HG03558 (cell line): Measurements from ENCODE around the gene HASPIN.

Source experiments
- ATAC-seq: cut with Tn5 transposase; IDR thresholded peaks from one replicate; pipeline ENCODE4 v1.9.1; 2021; ENCODE audit warnings: moderate number of reproducible peaks; ENCODE audit not compliant: unreplicated experiment; ENCODE audit errors: extremely low read depth

HASPIN gene

DNA sequence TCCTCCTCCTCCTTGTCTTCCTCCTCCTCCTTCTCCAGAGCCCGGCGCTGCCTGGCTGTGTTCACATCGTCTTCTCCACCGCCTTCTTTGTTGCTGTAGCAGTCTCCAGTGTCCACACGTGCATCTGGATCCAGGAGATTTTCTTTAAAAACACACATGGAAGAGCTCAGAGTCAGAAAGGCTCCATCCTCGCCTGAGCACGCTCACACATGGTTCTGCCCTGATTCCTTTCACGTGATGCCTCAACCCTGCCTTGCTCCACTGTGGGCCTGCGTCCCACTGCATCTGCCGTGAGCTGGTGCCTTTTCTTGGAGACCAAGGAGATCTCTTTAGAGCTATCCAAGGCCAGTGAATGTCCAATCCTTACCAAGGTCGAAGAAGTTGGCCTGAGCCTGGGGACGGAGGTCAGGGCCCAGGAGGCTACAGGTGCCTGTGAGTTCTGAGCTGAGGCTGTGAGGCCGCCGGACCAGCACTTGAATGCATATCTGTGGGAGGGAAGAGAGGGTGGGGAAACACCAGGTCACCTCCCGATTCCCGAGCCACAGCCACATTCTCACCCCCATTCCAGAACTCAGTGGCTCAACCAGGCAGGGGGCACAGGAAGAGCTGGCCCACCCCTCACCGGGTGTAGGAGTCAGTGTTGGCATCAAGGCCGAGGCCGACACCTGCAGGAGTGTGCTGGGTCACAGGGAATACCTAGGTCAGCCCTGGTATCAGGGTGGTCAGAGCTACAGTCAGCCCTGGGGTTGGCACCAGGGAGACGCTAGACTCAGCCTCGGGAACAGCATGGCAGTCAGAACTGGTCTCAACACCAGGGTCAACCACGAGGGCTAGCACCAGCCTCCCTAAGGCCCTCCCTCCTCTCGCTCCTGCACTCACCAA is 37.6 kb downstream of the HASPIN start:
- ATAC-seq, result no peak

DNA sequence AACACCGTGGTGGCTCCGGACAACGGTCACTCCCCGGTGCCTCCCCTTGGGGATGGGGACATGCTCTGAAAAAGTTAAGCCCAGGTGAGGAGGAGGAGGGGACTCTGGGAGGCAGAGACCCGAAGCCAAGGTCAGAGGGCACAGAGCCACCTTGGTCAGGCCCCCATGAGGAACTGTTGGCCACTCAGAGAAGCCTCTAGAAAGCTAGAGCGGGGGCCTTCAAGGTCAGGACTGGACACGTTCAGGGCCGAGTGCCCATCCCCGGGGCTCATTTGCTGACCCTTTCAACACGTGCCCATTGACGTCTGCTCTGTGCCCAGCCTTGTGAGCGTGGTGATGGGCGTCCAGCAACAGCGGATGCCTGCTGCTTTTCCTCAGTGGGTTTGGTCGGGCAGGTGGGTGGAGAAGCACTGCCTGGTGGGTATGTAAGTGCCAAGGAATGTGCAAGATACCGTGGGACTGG is 38.2 kb downstream of the HASPIN start:
- no peak for ATAC-seq

DNA sequence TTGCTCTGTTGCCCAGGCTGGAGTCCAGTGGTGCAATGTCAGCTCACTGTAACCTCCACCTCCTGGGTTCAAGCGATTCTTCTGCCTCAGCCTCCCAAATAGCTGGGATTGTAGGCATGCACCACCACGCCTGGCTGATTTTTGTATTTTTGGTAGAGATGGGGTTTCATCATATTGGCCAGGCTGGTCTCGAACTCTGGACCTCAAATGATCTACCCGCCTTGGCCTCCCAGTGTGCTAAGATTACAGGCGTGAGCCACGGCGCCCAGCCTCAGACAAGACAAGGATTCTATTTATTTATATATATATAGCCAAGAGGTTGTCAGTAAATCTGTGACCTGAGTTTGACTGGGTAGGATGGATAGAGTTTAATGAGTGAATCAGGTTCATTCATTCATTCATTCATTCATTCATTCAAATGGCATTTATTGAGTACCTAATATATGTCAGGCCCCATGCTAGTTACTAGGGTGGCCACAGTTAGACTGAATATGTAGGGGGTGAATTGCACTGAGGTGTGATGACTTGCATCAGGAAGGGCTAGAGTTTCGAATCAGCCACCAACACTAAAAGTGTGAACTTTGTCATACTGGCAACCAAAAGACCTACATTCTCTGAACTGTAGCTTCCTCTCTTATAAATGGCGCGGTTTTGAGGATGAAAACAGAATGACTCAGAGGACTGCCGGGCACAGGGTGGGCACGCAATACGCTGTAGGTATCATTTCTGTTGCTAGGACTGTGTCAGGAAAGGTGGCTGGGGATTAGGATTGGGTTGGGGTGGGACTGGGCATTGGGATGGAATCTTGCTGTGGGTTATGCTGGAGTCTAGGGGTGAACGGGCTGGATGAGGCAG is 39.4 kb downstream of the HASPIN start:
- no peak for ATAC-seq

DNA sequence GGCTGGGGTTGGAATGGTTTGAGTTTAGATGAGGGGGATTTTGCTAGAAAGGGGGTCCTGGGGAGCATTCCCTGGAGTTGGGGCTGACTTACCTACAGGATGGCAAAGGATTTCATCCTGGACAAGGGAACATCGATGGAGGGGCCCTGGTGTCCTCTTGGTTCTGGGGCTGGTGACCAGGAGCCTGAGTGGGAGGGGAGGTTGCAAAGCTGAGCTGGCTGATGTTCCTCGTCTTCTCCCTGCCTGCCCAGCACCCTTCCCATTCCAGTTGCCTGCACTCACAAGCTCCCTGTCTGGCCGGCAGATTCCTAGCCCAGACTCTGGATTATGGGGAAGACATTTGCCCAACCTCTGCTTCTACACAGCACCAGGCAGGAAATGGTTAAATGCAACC is 40.1 kb downstream of the HASPIN start:
- no peak for ATAC-seq

DNA sequence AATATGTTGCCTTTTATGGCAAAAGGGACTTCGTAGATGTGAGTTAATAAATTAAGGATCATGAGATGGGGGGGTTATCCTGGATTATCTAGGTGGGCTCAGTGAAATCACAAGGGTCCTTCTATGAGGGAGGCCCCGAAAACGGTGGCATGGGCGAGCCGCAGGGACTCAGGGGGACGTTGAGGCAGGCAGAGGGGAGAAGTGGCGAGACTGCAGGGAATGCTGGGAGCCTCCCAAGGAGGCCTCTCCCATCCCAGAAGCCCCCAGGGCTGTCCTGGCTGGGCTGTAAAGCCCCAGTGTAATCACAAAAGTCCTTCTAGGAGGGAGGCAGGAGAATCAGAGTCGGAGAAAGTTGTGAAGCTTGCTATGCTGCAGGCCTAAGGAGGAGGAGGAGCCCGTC is 42.3 kb downstream of the HASPIN start:
- ATAC-seq, result no peak

DNA sequence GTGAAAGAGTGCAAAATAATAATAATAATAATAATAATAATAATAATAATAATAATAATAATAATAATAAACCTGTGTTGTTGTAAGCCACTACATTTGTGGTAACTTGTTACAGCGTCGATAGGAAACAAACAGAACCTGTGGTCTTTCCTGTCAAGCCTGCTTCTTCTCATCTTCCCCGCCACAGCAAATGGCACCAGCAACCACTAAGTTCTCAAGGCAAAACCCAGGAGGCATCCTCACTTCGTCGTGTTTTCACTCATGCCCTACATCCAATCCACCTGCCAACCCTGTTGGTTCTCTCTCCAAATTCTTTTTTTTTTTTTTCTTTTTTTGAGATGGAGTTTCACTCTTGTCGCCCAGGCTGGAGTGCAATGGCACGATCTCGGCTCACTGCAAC is 43.1 kb downstream of the HASPIN start:
- no peak for ATAC-seq

DNA sequence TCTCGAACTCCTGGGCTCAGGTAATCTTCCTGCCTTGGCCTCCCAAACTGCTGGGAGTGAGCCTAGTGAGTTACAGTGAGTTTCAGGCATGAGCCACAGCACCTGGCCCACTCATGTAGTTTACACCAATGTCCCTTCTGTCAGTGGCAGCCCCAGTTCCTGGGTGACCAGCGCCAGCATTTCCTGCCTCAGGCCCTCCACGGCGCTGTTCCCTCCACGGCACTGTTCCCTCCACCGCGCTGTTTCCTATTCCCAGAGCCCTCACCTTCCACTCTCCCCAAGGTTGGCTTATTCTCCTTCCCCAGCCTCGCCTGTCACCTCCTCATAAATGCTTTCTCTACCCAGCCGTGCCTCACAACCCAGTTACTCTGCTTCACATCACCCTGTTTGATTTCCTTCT is 44.6 kb downstream of the HASPIN start:
- no peak for ATAC-seq

DNA sequence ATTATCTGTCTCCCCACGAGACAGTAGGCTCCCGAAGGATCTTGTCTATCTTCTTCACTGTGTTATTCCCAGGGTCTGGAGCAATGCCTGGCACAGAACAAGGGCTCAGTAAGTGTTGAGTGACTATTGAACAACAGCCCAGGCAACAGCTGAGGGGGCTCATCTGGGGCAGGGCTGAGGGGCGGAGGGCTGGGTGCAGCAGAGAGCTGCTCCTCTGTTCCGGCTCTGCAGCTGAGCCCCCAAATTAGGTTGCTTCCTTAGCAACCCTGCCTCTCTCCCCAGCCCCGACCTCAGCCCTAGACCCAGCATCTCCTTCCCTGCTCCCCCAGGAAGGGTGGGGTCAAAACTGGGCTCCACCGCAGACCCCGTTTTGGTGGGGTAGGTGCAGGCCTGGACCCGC is 45.1 kb downstream of the HASPIN start:
- no peak for ATAC-seq

DNA sequence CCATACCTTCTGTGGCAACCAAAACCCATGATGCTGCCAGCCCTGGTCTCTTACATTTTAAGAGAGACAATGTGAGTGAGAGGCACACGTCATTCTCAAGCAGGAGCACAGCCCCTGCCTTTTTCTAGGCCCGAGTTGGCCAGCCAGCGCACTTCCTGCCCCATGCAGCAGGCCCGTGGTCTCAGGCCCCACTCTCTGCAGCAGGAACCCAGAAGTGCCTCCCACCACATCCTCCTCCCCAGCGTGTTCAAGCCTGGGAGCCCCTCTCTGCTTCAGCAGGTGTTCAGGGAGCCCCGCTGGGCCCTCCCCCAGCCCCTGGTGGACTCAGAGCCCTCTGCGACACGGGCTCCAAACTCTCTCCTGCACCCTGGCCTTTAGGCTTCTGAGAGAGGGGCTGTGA is 46.8 kb downstream of the HASPIN start:
- ATAC-seq, result no peak

DNA sequence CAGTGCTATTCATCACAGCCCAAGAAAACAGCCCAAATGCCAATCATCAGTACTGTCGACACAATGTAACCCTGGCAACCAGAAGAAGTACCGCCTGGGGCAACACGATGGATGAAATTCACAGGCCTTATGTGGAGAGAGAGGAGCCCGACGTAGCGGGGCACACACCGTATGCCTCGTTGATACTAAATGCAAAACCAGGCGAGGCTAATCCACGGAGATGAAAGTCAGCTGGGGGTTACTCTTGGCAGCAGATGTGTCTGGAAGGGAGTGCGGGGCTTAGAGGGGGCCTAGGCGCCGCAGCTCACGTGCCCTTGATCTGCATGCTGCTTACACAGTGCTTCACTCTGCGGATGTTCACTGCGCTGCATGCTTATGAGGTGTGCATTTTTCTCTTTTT is 47.4 kb downstream of the HASPIN start:
- no peak for ATAC-seq

DNA sequence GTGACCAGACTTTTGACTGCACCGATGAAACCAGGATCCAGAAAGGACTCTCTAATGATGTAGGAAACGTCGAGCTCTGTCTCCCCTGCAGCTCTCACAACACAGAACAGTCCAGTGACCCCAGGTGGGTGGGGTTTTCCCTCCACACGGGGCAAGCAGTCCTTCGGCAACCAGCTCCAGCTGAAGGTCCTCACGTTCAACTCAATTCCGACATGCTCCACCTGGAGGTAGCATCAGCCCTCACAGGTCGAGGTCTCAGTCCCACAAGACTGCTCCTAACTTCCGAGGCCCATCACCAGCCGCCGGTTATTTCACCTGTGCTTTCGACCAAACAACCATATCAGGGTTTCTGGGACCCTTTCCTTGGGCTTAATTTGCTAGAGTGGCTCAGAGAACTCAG is 49.1 kb downstream of the HASPIN start:
- ATAC-seq, result no peak

DNA sequence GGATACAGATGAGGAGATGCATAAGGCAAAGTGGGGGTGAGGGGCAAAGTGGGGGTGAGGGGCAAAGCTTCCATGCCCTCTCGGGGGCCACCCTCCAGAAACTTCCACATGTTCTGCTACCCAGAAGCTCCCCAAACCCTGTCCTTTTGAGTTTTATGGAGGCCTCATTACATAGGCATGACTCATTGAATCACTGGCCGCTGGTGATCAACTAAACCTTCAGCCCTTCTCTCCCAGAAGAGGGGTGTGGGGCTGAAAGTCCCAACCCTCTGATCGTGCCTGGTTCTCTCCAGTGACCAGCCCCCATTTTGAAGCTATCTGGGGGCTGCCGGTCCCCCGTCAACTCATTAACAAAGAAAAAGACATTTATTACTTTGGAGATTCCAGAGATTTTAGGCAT is 49.8 kb downstream of the HASPIN start:
- no peak for ATAC-seq

DNA sequence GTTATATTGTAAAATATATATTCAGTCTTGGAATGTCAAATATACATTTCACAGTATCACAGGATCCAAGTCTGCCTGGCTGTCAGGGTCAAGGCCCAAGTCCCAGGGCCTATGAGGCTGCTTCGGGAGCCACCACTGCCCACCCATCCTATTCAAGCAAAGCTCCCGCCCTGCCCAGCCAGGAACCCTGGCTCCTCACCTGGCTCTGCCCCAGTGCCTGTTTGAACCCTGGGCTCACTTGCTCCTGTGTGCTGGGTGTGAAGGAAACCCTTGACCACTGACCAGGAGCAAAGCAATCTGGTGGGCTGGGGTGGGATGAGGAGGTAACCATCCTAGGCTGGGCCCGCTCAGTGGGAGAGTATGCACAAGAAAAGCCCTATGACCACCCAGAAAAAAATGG is 50.3 kb downstream of the HASPIN start:
- ATAC-seq, result no peak
